Left ventricle myocardium inferior (tissue), 1 donor: ENCODE measurements around the gene SIVA1. TPM values are rescaled to one million over a fixed set of nuclear protein-coding genes. Genes with fewer than 3 reads are reported as not detected.

Source experiments
- DNase-seq: peaks from one replicate; pipeline ENCODE4 v3.0.0-alpha.2; 2020
- H3K27ac ChIP-seq: fragments of 200-600 bp; replicated peaks from 2 replicates; pipeline ENCODE4 v1.8.0; 2021
- H3K27me3 ChIP-seq: fragments of 200-600 bp; 2 replicates; pipeline ENCODE4 v1.8.0; 2021; ENCODE audit warnings: low read depth
- H3K36me3 ChIP-seq: fragments of 200-600 bp; 2 replicates; pipeline ENCODE4 v1.8.0; 2021
- H3K4me1 ChIP-seq: fragments of 200-600 bp; 2 replicates; pipeline ENCODE4 v1.8.0; 2021
- H3K4me3 ChIP-seq: fragments of 200-600 bp; 2 replicates; pipeline ENCODE4 v1.8.0; 2021; ENCODE audit warnings: mild to moderate bottlenecking, moderate library complexity
- H3K9me3 ChIP-seq: fragments of 200-600 bp; replicated peaks from 2 replicates; pipeline ENCODE4 v1.8.0; 2021
- CTCF ChIP-seq: fragments of 200-600 bp; IDR thresholded peaks from 2 replicates; pipeline ENCODE4 v1.8.0; 2021; ENCODE audit warnings: antibody characterized with exemption, mild to moderate bottlenecking, borderline replicate concordance
- intact Hi-C: fragments of 100-400 bp; cut with micrococcal nuclease; formaldehyde crosslinking; loops from one replicate; pipeline ENCODE4 v1.11.0; 2022
- total RNA-seq: library from RNA; stranded (reverse); fragmentation: NEBNext Ultra II Directional; extraction: Animal tissue kit (Norgen Biotek cat#: 25700); gene quantifications from one replicate; pipeline ENCODE4 v1.2.1, GENCODE V29; 2021
- donor health status: DM: no; HTN: yes; CAD: no; lungs with severe emphysema.

The SIVA1 gene
- total RNA-seq, 1 donor from 2014 or later = 55.6 TPM

GRCh38 chr14:104743461-104744380 lies 9.2 kb upstream of the SIVA1 start:
- no peak overlapping the region for H3K27ac ChIP-seq
- H3K36me3 ChIP-seq = peaks cover 70% of the 10 kb centered on the region
- no peak for TF ChIP-seq CTCF
- intact Hi-C loops = no loop called here
- no peak for DNase-seq
- H3K27me3 ChIP-seq = no peaks in the 10 kb centered on the region
- H3K4me1 ChIP-seq = peaks cover 6% of the 10 kb centered on the region
- no peak overlapping the region for H3K4me3 ChIP-seq
- no peaks in the 10 kb centered on the region for H3K9me3 ChIP-seq

- peaks cover 14% of the 10 kb centered on the region for H3K4me1 ChIP-seq
- no peak for TF ChIP-seq CTCF
- no peak overlapping the region for H3K4me3 ChIP-seq
- no peak for DNase-seq
- intact Hi-C loops = no loop called here
- no peaks in the 10 kb centered on the region for H3K9me3 ChIP-seq
- H3K27me3 ChIP-seq = no peaks in the 10 kb centered on the region
- H3K27ac ChIP-seq = no peak overlapping the region
- H3K36me3 ChIP-seq = peaks cover 64% of the 10 kb centered on the region
Measured at GRCh38 chr14:104744484-104744883, 8.5 kb upstream of the SIVA1 start.

- Histone ChIP-seq H3K27me3 (no peaks in the 10 kb centered on the region), H3K36me3 (peaks cover 55% of the 10 kb centered on the region), H3K27ac (no peak overlapping the region), H3K9me3 (no peaks in the 10 kb centered on the region), H3K4me1 (peaks cover 14% of the 10 kb centered on the region), H3K4me3 (no peak overlapping the region)
- intact Hi-C loops = no loop called here
- TF ChIP-seq CTCF = no peak
- DNase-seq = no peak
Measured at GRCh38 chr14:104745431-104745830, 7.5 kb upstream of the SIVA1 start.

GRCh38 chr14:104746071-104746545 lies 6.8 kb upstream of the SIVA1 start:
- no peak overlapping the region for H3K4me3 ChIP-seq
- H3K27me3 ChIP-seq = no peaks in the 10 kb centered on the region
- H3K9me3 ChIP-seq = no peaks in the 10 kb centered on the region
- DNase-seq = no peak
- H3K36me3 ChIP-seq = peaks cover 49% of the 10 kb centered on the region
- H3K4me1 ChIP-seq = peaks cover 14% of the 10 kb centered on the region
- intact Hi-C loops = no loop called here
- TF ChIP-seq CTCF = no peak
- peak overlapping the region; percentile 7 for H3K27ac ChIP-seq

GRCh38 chr14:104746934-104747481 lies 5.9 kb upstream of the SIVA1 start:
- H3K9me3 ChIP-seq = no peaks in the 10 kb centered on the region
- peaks cover 42% of the 10 kb centered on the region for H3K36me3 ChIP-seq
- DNase-seq = no peak
- H3K4me3 ChIP-seq = no peak overlapping the region
- peak overlapping the region; percentile 7 for H3K27ac ChIP-seq
- H3K27me3 ChIP-seq = no peaks in the 10 kb centered on the region
- TF ChIP-seq CTCF = no peak
- intact Hi-C loops = no loop called here
- peaks cover 18% of the 10 kb centered on the region for H3K4me1 ChIP-seq
